Measurements from ENCODE around the gene C17orf107. TPM values are rescaled to one million over a fixed set of nuclear protein-coding genes. Genes with fewer than 3 reads are reported as not detected.
"Not testable (repeated sequence)": the region's sequence is repeated elsewhere in the genome, so short reads cannot be mapped to it uniquely, and the experiment has no call there.

The C17orf107 gene
- total RNA-seq, 1 donor from 2014 or later = 1.1 TPM

DNA sequence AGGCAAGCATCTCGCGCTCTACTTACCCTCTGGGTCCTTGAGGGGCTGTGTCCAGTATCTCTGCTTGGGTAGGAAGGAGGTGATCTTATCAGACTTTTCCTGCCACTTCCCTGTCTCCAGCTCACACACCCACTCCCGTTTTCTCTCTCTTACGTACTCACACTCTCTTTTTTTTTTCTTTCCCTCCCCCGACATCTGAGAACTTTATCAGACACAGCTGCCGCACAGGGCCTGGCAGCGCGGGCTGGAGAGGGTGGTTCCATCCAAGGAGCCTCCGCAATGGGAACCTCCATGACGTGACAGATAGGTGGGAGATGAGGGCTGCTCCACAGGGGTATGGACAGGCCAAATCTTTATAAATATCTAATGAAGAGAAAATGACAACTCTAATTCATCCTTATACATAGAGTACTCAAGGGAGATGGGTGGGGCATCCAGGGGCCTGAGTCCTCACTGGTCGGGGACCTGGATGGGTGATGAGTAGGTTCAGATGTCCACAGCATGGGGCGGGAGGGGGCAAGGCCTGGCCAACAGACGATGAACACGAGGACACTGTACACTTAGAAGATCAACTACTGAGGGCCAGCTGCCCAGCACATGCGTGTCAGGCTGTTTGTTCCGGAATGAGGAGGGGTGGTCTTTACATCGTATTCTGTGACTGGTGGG, 42.9 kb upstream of the C17orf107 start:
- Histone ChIP-seq H3K36me3 (no peaks in the 10 kb centered on the region), H3K27me3 (no peaks in the 10 kb centered on the region), H3K4me2 (no peak overlapping the region), H3F3A (ENCODE audit: low read depth) (peaks cover 28% of the 10 kb centered on the region), H4K20me1 (ENCODE audit: low read depth) (peaks cover under 1% of the 10 kb centered on the region), H3K4me1 (peaks cover 44% of the 10 kb centered on the region), H2AFZ (replicated peaks) (no peak overlapping the region), H3K79me2 (ENCODE audit: low read depth) (peaks cover 18% of the 10 kb centered on the region), H3K4me3 (no peak overlapping the region), H3K27ac (no peak overlapping the region), H3K9me3 (ENCODE audit: low read depth) (no peaks in the 10 kb centered on the region), H3K9ac (no peak overlapping the region)
- peaks cover 2% of the 10 kb centered on the region for H3K27me3 Mint-ChIP-seq (ENCODE audit: insufficient read depth, low read depth)
- H3K27ac Mint-ChIP-seq = peak overlapping the region; percentile 50
- H3K4me1 Mint-ChIP-seq = peaks cover 47% of the 10 kb centered on the region
- peaks cover 17% of the 10 kb centered on the region for H3K36me3 Mint-ChIP-seq
- DNase-seq (ENCODE audit: low spot score) = no peak
- H3K9me3 Mint-ChIP-seq = no peaks in the 10 kb centered on the region
- TF ChIP-seq EZH2 (IDR thresholded peaks at IDR 0.05) = no peak
- no peak overlapping the region for H3K4me3 Mint-ChIP-seq

DNA sequence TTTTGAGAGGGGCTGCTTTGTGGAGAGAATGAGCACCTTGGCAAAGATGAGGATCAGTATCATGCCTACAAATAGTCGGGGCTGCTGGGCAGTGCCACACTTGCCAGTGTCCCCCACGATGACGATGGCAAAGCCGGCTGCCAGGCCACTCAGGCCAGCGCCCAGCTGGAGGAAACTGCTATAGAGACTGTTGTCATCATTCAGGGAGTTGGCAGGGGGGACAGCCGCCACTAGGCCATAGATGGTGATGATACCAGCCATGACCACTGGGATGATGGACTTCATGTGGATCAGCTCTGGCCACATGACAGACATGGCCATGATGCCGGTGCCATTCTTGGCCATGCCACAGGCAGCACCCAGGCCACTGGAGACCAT, 42.4 kb upstream of the C17orf107 start:
- peak overlapping the region; percentile 35 for H3K4me3 Mint-ChIP-seq
- H4K20me1 ChIP-seq (ENCODE audit: low read depth) = no peaks in the 10 kb centered on the region
- no peaks in the 10 kb centered on the region for H3K36me3 ChIP-seq
- H3K27me3 ChIP-seq = no peaks in the 10 kb centered on the region
- H3K27me3 Mint-ChIP-seq (ENCODE audit: insufficient read depth, low read depth) = peaks cover 2% of the 10 kb centered on the region
- H3K4me1 Mint-ChIP-seq = peaks cover 47% of the 10 kb centered on the region
- peaks cover 17% of the 10 kb centered on the region for H3K36me3 Mint-ChIP-seq
- H3K9ac ChIP-seq = no peak overlapping the region
- no peak overlapping the region for H3K27ac ChIP-seq
- H3K79me2 ChIP-seq (ENCODE audit: low read depth) = peaks cover 22% of the 10 kb centered on the region
- H3K4me3 ChIP-seq = no peak overlapping the region
- peaks cover 25% of the 10 kb centered on the region for H3F3A ChIP-seq (ENCODE audit: low read depth)
- H2AFZ ChIP-seq (replicated peaks) = no peak overlapping the region
- H3K27ac Mint-ChIP-seq = peak overlapping the region; percentile 50
- DNase-seq (ENCODE audit: low spot score) = no peak
- no peaks in the 10 kb centered on the region for H3K9me3 Mint-ChIP-seq
- H3K4me1 ChIP-seq = peaks cover 42% of the 10 kb centered on the region
- no peaks in the 10 kb centered on the region for H3K9me3 ChIP-seq (ENCODE audit: low read depth)
- TF ChIP-seq, protein P1, sequence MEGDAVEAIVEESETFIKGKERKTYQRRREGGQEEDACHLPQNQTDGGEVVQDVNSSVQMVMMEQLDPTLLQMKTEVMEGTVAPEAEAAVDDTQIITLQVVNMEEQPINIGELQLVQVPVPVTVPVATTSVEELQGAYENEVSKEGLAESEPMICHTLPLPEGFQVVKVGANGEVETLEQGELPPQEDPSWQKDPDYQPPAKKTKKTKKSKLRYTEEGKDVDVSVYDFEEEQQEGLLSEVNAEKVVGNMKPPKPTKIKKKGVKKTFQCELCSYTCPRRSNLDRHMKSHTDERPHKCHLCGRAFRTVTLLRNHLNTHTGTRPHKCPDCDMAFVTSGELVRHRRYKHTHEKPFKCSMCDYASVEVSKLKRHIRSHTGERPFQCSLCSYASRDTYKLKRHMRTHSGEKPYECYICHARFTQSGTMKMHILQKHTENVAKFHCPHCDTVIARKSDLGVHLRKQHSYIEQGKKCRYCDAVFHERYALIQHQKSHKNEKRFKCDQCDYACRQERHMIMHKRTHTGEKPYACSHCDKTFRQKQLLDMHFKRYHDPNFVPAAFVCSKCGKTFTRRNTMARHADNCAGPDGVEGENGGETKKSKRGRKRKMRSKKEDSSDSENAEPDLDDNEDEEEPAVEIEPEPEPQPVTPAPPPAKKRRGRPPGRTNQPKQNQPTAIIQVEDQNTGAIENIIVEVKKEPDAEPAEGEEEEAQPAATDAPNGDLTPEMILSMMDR (IDR thresholded peaks at IDR 0.05) = no peak
- TF ChIP-seq EZH2 (IDR thresholded peaks at IDR 0.05) = no peak
- TF ChIP-seq EZH2phosphoT487 (IDR thresholded peaks at IDR 0.05) = no peak
- no peak overlapping the region for H3K4me2 ChIP-seq

DNA sequence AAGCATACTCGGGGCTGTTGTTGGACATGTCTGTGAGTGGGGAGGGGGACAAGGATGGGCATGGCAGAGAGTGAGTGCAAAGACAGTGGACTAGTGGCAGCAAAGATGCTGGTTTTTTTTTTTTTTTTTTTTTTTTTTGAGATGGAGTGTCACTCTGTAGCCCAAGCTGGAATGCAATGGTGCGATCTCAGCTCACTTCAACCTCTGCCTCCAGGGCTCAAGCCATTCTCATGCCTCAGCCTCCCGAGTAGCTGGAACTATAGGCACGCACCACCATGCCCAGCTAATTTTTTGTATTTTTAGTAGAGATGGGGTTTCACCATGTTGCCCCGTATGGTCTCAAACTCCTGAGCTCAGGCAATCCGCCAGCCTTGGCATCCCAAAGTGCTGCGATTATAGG, 42.0 kb upstream of the C17orf107 start:
- H3K27ac Mint-ChIP-seq = not testable (repeated sequence)
- H3K27ac ChIP-seq = peak overlapping the region; percentile 27
- peaks cover 17% of the 10 kb centered on the region for H3K36me3 Mint-ChIP-seq

DNA sequence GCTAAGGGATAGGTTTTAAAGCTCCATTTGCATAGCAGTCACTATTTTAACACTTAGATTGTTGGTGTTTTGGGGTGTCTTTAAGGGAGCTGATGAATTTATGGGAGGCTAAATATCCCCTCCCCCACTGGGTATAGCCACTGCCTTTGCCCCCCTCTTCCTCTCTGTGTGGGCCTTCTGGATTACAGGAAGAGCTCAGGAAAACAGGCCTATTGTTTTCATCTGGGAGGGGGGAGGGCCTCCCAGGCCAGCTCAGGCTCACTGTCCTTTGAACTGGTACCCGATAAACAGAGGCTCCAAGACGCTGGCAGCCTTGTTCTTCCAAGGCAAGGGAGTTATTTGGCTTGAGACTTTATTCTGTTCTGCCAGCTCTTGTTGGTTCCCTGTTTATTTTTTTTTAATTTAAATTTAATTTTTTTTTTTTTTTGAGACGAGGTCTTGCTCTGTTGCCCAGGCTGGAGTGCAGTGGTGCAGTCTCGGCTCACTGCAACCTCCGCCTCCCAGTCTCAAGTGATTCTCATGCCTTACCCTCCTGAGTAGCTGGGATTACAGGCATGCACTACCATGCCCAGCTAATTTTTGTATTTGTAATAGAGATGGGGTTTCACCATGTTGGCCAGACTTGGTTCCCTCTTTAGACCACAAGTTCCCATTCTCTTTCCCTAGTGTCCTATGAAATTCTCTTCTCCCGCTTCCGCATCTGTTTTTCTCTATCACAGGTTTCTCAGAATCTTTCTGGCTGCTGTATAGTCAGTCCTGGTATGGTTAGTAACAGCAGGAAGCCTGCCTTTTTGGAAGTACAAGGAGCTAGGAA, 41.1 kb upstream of the C17orf107 start:
- Histone ChIP-seq H3K27me3 (no peaks in the 10 kb centered on the region), H2AFZ (replicated peaks) (no peak overlapping the region), H4K20me1 (ENCODE audit: low read depth) (no peaks in the 10 kb centered on the region), H3K4me2 (peak overlapping the region; percentile 67), H3K79me2 (ENCODE audit: low read depth) (peaks cover 22% of the 10 kb centered on the region), H3K9me3 (ENCODE audit: low read depth) (no peaks in the 10 kb centered on the region), H3K9ac (no peak overlapping the region), H3K4me1 (peaks cover 42% of the 10 kb centered on the region), H3F3A (ENCODE audit: low read depth) (peaks cover 22% of the 10 kb centered on the region), H3K4me3 (peak overlapping the region; percentile 12), H3K27ac (peak overlapping the region; percentile 77), H3K36me3 (no peaks in the 10 kb centered on the region)
- DNase-seq (ENCODE audit: low spot score) = peak; percentile 87
- peaks cover 17% of the 10 kb centered on the region for H3K36me3 Mint-ChIP-seq
- H3K9me3 Mint-ChIP-seq = no peaks in the 10 kb centered on the region
- TF ChIP-seq EZH2phosphoT487 (IDR thresholded peaks at IDR 0.05) = no peak
- TF ChIP-seq, protein P1 (IDR thresholded peaks at IDR 0.05) = no peak
- TF ChIP-seq EZH2 (IDR thresholded peaks at IDR 0.05) = no peak
- peak overlapping the region; percentile 24 for H3K4me3 Mint-ChIP-seq
- peak overlapping the region; percentile 88 for H3K27ac Mint-ChIP-seq
- peaks cover 2% of the 10 kb centered on the region for H3K27me3 Mint-ChIP-seq (ENCODE audit: insufficient read depth, low read depth)
- peaks cover 42% of the 10 kb centered on the region for H3K4me1 Mint-ChIP-seq

More for the DNA sequence above, 42.0 kb upstream of the C17orf107 start:
- peaks cover 42% of the 10 kb centered on the region for H3K4me1 ChIP-seq
- peak overlapping the region; percentile 67 for H3K4me2 ChIP-seq
- not testable (repeated sequence) for H3K9me3 ChIP-seq (ENCODE audit: low read depth); H3K36me3 ChIP-seq; H3K9me3 Mint-ChIP-seq; H3K27me3 Mint-ChIP-seq (ENCODE audit: insufficient read depth, low read depth); H3K4me3 ChIP-seq; DNase-seq (ENCODE audit: low spot score); H2AFZ ChIP-seq (replicated peaks); H4K20me1 ChIP-seq (ENCODE audit: low read depth); H3K9ac ChIP-seq; H3K27me3 ChIP-seq
- peaks cover 42% of the 10 kb centered on the region for H3K4me1 Mint-ChIP-seq
- H3F3A ChIP-seq (ENCODE audit: low read depth) = peaks cover 22% of the 10 kb centered on the region
- peaks cover 22% of the 10 kb centered on the region for H3K79me2 ChIP-seq (ENCODE audit: low read depth)
- H3K4me3 Mint-ChIP-seq = peak overlapping the region; percentile 35
